OCI-LY1 (cell line): ENCODE measurements around the gene TASP1.

ENCODE experiments used
- EZH2 ChIP-seq: fragments of 200-600 bp; sonication (generic), shearing (Covaris generic); IDR thresholded peaks from 2 replicates; pipeline ENCODE4 v1.8.0; 2017; ENCODE audit warnings: borderline replicate concordance, mixed run types, mild to moderate bottlenecking, antibody characterized with exemption, low read length, moderate library complexity, mixed read lengths
- TF ChIP-seq, protein P1 (sequence below): fragments of 200-600 bp; sonication (generic), shearing (Covaris generic); IDR thresholded peaks from 2 replicates; pipeline ENCODE4 v1.5.1; 2017; ENCODE audit warnings: mild to moderate bottlenecking, antibody characterized with exemption, low read length, moderate library complexity, mixed read lengths

DNA sequence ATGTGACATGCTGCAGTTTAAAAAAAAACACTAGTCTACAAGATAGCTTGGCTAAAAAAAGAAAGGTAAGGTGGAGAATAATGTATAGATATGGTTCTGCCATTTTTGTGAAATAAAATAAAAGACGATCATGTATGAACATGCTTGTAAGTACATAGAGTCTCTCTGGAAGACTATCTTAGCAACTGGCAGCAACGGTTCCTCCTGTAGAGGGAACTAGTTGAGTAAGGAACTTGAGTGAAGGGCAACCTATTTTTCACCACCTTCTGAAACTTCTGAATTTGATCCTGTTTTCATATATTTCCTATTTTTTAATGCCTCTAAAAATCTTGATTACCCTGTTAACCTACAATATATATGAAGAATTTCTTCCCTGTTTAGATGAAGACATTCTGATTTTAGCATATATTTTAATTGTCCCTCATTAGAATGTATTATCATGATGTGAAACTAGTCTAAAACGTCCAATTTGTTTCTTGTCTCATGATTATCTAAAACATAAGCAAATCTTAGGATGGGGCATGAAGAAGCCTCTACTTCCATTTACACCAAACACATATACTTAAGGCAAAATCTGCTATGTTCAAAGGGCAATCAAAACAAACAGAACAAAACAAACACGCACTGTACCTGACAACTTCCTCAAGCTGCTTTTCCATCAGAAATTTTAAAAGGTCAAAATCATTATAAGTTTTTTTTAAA, 215.1 kb downstream of the TASP1 start:
- TF ChIP-seq, protein P1, sequence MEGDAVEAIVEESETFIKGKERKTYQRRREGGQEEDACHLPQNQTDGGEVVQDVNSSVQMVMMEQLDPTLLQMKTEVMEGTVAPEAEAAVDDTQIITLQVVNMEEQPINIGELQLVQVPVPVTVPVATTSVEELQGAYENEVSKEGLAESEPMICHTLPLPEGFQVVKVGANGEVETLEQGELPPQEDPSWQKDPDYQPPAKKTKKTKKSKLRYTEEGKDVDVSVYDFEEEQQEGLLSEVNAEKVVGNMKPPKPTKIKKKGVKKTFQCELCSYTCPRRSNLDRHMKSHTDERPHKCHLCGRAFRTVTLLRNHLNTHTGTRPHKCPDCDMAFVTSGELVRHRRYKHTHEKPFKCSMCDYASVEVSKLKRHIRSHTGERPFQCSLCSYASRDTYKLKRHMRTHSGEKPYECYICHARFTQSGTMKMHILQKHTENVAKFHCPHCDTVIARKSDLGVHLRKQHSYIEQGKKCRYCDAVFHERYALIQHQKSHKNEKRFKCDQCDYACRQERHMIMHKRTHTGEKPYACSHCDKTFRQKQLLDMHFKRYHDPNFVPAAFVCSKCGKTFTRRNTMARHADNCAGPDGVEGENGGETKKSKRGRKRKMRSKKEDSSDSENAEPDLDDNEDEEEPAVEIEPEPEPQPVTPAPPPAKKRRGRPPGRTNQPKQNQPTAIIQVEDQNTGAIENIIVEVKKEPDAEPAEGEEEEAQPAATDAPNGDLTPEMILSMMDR, result no peak
- no peak for TF ChIP-seq EZH2
